Measurements from ENCODE around the gene NDUFA8. TPM values are rescaled to one million over a fixed set of nuclear protein-coding genes. Genes with fewer than 3 reads are reported as not detected.

The NDUFA8 gene
- total RNA-seq, 6 experiments from 2014 or later = 67.4 to 76.6 (median 72.8) TPM

DNA sequence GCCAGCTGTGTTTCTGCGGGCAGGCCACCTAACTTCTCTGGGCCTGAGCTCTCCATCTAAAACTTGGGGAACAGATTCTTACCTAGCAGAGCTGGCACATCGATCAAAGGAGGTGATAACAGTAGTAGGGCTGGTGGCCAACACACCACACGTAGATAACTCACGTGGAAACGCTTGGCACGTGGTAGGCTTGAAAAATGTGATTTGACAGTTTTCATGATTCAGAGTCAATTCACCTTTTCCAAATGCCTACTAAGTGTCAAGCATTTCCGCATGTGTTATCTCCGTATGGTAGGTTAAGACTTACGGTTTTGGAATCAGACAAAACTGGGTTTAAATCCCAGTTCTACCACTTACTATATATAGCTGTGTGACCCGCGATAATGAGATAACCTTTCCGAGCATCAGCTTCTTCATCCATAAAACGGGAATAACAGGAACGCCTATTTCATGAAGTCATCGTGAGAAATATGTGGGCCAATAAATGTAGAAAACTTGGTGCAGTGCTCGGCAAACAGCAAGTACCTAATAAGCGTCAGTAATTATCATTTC lies 25.5 kb downstream of the NDUFA8 start:
- H3K27ac Mint-ChIP-seq = no peak overlapping the region
- H3K4me3 Mint-ChIP-seq = no peak overlapping the region
- H3K4me1 Mint-ChIP-seq (ENCODE audit: low read depth) = peaks cover 14% of the 10 kb centered on the region
- TF ChIP-seq, protein P1, sequence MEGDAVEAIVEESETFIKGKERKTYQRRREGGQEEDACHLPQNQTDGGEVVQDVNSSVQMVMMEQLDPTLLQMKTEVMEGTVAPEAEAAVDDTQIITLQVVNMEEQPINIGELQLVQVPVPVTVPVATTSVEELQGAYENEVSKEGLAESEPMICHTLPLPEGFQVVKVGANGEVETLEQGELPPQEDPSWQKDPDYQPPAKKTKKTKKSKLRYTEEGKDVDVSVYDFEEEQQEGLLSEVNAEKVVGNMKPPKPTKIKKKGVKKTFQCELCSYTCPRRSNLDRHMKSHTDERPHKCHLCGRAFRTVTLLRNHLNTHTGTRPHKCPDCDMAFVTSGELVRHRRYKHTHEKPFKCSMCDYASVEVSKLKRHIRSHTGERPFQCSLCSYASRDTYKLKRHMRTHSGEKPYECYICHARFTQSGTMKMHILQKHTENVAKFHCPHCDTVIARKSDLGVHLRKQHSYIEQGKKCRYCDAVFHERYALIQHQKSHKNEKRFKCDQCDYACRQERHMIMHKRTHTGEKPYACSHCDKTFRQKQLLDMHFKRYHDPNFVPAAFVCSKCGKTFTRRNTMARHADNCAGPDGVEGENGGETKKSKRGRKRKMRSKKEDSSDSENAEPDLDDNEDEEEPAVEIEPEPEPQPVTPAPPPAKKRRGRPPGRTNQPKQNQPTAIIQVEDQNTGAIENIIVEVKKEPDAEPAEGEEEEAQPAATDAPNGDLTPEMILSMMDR (IDR thresholded peaks at IDR 0.05) = no peak
- H3K36me3 Mint-ChIP-seq (ENCODE audit: low read depth) = peaks cover 4% of the 10 kb centered on the region; the same call in 1 of the 2 replicates
- no peaks in the 10 kb centered on the region for H3K9me3 Mint-ChIP-seq
- DNase-seq = no peak
- H3K27me3 Mint-ChIP-seq (ENCODE audit: insufficient read depth) = peaks cover 4% of the 10 kb centered on the region

DNA sequence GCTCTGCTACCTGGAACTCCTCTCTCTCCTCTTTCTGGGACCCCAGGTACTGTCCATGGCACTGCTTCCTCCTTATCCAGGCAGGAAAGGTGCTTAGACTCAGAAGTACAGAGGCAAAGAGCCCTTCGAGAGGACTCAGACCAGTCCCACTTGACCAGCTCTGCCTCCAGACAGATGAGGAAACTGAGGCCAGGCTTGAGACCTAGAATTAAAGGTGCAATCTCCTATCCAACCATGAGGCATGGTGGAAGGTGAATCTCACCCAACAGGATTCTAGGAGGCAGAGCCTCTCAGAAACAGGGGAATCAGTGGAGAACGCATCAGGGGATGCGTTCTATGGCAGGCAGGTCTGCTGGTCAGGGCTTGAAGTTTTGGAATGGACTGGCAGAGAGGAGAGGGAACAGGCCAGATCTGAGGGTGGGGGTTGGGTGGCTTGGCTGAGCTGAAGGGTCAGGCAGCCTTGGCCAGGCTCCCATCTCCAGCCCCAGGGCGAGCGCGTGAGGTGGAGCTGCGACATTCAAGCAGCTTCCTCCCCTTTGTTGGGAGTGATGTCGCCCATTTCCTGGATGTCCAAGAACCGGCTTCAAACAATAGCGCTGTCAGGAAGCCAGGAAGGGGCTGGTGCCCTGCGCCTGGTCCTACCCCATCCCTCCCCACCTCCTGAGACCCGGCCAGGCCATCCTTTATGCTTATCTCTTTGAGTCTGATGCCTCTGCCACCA lies 26.2 kb downstream of the NDUFA8 start:
- no peak for DNase-seq
- no peak overlapping the region for H3K27ac Mint-ChIP-seq
- TF ChIP-seq, protein P1 (IDR thresholded peaks at IDR 0.05) = no peak
- H3K9me3 Mint-ChIP-seq = no peaks in the 10 kb centered on the region
- H3K4me1 Mint-ChIP-seq (ENCODE audit: low read depth) = peaks cover 8% of the 10 kb centered on the region
- H3K4me3 Mint-ChIP-seq = no peak overlapping the region
- peaks cover 4% of the 10 kb centered on the region; the same call in 1 of the 2 replicates for H3K36me3 Mint-ChIP-seq (ENCODE audit: low read depth)
- H3K27me3 Mint-ChIP-seq (ENCODE audit: insufficient read depth) = peaks cover 4% of the 10 kb centered on the region

DNA sequence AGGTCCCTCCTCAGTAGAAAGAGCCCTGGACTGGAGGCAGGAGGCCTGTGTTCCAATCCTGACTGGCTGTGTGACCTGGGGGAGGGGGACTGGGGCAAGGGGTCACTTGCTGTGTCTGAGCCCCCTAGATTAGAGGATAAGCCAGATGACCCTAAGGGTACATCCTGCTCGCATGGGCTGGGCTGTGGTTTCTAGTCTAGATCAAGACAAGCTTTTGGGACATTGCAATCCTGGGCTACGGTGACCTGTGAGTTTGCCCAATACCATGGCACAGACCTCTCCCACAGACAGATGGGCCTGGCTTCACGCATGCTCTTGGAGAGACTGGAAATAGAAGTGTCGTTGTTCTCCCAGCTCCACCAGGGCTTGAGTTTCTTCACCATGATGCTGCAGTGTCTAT lies 27.0 kb downstream of the NDUFA8 start:
- H3K27me3 Mint-ChIP-seq (ENCODE audit: insufficient read depth) = peaks cover 4% of the 10 kb centered on the region
- H3K27ac Mint-ChIP-seq = no peak overlapping the region
- peaks cover 4% of the 10 kb centered on the region; the same call in 1 of the 2 replicates for H3K36me3 Mint-ChIP-seq (ENCODE audit: low read depth)
- peaks cover 7% of the 10 kb centered on the region for H3K4me1 Mint-ChIP-seq (ENCODE audit: low read depth)
- TF ChIP-seq, protein P1 (IDR thresholded peaks at IDR 0.05) = no peak
- no peak for DNase-seq
- H3K9me3 Mint-ChIP-seq = no peaks in the 10 kb centered on the region
- H3K4me3 Mint-ChIP-seq = no peak overlapping the region

DNA sequence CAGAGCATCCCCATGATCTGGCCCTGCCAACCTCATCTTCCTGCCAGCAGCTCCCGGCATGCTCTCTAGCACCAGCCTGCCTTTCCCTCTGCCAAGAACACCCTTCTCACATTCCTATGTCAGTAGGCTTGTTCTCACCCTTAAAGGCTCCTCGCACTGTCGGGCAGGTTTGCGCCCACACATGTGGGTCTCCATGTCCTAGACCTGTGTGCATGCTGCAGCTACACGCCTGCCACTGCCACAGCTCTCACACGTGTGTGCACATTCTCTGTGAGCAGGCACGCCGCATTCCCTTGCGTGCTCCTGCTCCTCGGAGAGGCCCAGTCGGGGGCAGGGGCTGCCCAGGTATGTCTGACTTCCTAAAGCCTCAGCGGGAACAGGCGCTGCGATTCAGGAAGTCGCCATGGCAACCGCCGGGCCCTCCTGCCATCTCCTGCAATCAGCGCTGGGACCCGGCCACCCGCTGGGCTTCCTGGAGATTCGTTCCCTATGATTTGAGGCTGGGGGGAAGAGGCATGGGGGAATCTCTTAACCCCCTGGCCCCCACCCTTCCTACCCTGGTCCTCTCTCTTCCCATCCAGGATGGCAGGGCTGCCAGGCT lies 28.1 kb downstream of the NDUFA8 start:
- no peak for DNase-seq
- H3K27ac Mint-ChIP-seq = no peak overlapping the region
- peaks cover 4% of the 10 kb centered on the region for H3K27me3 Mint-ChIP-seq (ENCODE audit: insufficient read depth)
- no peaks in the 10 kb centered on the region for H3K36me3 Mint-ChIP-seq (ENCODE audit: low read depth)
- peaks cover 14% of the 10 kb centered on the region for H3K4me1 Mint-ChIP-seq (ENCODE audit: low read depth)
- TF ChIP-seq, protein P1 (IDR thresholded peaks at IDR 0.05) = no peak
- H3K4me3 Mint-ChIP-seq = no peak overlapping the region
- H3K9me3 Mint-ChIP-seq = no peaks in the 10 kb centered on the region

DNA sequence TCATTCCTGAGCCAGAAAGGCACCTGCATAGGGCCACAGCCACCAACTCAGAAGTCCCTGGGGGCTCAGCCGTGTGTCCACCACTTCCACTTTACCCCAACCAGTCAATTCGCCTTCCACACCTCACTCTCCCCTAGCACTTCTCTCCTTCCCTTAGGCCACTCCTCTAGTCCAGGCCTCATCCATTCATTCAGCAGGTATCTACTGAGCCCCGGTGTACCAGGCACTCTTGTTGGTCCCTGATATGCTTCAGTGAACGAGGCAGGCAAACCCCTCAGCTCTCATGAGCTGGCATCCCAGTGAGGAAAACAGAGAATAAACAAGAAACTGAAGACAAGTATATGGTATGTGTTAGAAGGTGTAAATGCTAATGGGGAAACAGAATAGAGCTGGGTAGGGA lies 28.7 kb downstream of the NDUFA8 start:
- TF ChIP-seq, protein P1 (IDR thresholded peaks at IDR 0.05) = no peak
- H3K27ac Mint-ChIP-seq = no peak overlapping the region
- no peak overlapping the region for H3K4me3 Mint-ChIP-seq
- H3K27me3 Mint-ChIP-seq (ENCODE audit: insufficient read depth) = peaks cover 4% of the 10 kb centered on the region
- DNase-seq = no peak
- no peaks in the 10 kb centered on the region for H3K9me3 Mint-ChIP-seq
- H3K36me3 Mint-ChIP-seq (ENCODE audit: low read depth) = no peaks in the 10 kb centered on the region
- peaks cover 21% of the 10 kb centered on the region for H3K4me1 Mint-ChIP-seq (ENCODE audit: low read depth)

All from HFFc6 (cell line).